Activated CD8-positive, alpha-beta memory T cell treated with anti-CD3 and anti-CD28 coated beads, Interleukin-2, amount 50 U/mL, for 48 hours (primary cell): ENCODE data around the gene EFNB2.

ENCODE experiments used
- DNase-seq: peaks from one replicate; pipeline ENCODE4 v3.0.0-alpha.2; 2020

EFNB2 gene

DNA sequence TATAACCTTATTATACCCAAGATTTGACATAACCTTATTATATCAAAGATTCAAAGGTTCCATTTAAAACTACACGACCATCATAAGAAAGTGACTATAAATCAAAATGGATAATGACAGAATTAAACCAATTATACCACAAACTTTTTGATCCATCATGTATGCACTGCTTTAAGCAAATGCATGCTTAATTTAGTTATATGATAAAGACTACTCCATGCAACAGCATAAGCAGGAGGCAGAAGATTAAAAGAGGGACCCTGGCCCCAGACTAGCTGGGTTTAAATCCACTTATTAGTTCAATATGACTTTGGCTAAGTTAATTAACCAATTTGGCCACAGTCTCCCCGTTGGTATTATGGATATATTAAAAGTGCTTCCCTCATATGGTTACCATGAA lies 11.4 kb downstream of the EFNB2 start:
- no peak for DNase-seq

DNA sequence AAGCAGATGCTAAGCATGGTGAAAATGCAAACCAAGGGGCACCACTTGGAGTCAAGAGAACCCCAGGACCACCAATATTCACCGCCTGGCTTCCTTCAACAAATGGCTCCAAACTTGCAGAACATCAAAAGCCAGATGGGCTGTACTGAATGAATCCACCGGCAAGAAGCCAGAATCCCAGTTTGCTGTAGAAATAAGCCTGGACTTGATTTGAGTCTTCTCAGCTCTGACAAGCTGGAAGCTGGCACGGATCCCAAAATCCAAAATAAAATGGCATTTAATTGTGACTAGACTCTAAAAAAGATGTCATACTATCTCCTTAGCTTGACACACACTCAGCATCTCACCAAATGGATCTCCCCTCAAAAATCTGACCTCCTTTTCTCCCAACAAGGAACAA lies 11.9 kb downstream of the EFNB2 start:
- no peak for DNase-seq

DNA sequence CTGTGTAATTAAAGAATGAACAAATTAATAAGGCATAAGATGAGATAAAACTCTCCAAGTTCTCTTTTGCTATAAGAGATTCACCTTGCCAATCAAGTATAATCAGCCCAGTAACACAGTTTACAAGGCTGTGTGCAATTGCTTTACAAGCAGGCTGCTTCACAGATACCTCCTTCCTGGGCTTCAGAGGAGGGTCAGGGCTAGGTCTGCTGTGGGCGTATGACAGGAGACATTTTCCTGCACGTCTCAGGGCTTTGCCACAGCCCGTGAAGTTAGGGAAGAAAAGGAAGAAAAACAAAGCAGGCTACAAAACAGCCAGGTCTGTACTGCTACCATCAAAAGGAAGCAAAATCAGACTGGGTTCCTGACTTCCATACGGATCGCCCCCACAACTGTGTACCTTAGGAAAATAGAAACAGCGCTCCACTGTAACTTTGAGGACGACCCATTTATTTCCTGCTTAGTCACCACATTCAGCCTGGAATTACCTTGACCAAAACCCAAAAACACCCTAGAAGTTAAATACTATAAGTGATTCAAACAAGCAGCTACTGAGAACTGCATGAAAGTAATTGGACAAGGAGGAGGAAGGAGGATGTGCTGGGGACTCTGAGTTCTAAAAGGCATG lies 12.4 kb downstream of the EFNB2 start:
- DNase-seq = no peak

DNA sequence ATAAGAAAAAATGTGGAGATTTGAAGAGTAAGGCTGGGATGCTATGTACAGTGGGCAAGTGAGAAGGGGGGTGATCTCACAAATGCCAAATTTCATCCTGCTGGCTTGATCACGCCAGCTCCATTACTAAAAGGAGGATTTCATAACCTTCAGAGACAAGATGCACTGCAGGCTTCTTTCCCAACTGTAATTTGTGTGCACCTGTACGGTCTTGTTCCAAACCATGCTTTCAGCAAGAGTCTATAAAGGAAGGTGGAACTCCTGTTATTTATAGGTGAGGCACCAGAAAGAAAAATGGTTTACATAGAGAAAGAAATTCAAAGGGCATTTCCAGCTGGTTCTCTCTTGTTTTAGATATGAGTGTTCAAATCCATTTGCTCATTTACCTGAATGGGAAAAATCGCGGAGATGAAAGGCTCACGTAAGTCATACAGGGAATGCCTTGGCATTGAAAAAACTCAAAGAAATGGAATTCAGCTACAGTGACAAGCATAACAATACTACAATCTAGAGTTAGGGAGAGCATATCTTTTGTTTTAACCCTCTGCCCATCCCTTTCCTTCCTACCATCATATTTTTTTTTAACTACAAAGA lies 13.3 kb downstream of the EFNB2 start:
- DNase-seq = no peak

DNA sequence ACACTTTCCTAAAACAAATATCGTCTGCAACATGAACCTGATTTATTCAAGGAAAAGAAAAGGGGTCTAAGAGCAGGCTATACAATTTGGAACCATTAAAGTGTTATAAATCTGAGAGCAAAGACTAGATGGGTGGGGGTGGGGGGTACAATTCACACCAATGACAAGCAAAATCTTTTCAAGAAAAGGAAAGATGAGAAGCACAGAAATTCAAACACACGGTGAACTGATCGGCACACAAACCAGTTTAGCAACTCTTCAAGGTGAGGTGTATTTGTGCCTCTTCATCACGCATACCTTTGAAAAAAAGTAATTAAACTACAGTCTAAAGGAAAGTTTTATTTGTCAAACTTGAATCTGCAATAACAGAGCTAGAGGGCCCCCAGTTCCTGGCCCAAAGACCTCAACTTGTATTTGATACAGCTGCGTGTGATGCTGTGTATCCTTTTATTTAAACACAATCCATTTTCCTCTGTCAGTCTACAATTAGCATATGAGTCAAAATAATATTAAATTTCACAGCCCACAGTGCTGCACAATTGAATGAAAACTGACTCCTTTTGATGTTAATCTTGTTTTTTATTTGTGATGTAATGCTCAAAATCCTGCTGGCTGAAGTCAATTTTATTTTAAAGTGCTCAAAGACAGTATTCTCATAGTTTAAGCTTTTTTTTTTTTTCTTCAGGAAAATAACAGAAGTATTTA lies 14.2 kb downstream of the EFNB2 start:
- DNase-seq = no peak

DNA sequence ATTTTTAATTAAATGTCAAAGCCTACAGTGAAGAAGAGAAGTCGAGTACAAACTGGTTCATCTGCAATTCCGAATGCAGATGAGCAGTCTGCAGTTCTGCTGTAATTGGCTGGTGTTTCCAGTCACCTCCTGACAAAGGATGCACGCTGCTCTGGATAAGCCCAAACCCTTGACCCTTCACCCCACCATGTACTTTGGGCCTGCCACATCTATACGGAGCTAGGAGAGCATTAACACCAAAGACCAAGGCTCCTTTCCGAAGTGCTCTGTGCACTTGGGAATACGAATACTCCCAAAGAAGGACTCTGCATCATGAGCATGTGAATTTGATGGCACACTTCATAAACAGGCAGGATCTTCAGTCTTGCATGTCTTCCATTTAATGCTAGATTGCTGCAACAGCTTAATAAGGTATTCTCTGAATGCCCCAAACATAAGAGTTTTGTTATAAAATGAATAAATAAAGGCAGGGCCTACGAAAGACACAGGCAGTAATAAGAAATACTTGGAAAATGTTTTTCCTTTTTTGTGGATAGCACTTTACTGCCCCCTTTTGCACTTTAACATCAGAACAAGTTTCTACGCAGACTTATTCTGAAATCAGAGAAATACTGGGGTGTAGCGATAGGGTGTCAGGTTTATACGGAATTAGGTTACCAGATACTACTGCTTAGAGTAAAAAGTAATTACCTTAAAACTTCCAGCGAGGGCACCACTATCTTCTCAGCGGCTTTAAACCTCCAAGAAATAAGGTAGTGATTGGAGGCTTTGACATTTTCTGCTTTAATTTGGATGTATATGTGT lies 15.0 kb downstream of the EFNB2 start:
- DNase-seq = no peak

DNA sequence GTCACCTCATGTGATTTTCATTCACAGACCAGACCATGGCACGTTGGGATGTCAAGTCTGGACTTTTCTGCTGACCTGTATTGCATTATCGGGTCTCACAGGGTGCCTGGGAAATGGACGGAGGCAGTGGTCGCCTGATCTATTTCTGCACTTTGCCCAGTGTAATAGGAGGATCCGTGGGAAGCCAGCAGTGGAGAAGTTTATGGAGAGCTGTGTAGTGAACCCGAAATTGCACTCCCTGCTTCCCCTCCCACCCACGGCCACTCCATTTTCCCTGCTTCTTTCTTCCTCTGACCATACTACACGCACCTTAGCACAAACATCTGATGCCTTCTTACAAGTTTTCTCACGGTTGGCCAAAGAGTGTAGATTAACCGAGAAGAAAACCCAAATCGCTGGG lies 16.9 kb downstream of the EFNB2 start:
- DNase-seq = no peak

DNA sequence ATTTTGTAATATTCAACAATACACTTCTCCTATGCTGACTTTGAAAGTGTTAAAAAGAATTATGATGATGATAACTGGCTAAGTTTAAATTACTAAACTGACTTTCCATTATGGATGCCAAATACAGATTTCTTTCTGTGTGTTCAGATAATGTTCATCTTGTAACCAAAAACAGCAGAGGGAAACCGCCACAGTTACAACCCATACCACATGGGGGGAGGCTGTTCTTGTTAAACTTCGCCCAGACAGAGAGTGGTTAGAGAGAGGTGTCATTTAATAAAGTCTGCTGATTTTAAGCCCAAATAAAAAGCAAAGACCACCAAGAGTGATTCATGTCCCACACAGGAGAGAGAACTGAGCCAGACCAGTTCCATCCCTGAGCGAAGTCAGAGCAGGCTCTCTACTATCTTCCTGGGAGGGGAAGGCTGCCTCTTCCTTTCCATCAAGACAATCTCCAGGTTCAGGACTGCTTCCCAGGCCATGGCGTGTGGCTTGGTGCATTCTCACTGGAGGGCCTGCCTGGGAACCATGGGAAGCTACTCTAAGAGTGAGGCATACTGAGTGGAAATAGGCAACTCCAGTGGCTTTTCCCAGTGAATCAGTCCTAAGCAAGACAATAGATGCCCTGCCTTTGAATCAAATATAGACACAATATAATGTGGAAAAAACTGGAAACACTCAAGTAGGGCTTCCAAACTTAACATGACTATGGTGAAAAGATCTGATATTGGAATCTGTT lies 18.2 kb downstream of the EFNB2 start:
- DNase-seq = no peak

DNA sequence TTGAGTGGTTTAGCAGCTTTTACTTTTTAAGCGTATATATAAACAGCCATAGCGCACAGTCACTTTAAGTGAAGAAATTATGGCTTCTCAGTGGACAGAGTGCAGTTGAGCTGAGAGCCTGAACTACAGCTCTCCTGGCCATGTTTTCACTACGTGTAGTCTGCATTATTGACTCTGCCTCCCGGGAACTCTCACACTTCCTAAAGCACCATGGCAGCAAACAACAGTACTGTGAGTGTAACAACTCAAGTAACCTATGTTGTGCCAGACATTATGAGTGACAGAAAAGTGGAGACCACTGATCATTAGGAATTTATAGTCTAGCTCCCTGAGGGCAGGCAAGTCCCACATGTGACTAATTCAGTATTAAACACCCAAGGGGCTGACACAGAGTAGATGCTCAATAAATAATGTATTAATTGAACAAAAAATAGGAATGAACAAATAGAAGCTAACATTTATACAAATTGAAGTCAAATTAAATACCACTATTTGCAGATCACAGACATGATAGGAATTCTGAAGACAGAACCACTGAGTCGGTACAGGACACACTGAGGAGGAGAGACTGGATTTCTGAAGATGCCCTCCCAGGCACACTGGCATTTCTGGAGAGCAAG lies 19.7 kb downstream of the EFNB2 start:
- no peak for DNase-seq

DNA sequence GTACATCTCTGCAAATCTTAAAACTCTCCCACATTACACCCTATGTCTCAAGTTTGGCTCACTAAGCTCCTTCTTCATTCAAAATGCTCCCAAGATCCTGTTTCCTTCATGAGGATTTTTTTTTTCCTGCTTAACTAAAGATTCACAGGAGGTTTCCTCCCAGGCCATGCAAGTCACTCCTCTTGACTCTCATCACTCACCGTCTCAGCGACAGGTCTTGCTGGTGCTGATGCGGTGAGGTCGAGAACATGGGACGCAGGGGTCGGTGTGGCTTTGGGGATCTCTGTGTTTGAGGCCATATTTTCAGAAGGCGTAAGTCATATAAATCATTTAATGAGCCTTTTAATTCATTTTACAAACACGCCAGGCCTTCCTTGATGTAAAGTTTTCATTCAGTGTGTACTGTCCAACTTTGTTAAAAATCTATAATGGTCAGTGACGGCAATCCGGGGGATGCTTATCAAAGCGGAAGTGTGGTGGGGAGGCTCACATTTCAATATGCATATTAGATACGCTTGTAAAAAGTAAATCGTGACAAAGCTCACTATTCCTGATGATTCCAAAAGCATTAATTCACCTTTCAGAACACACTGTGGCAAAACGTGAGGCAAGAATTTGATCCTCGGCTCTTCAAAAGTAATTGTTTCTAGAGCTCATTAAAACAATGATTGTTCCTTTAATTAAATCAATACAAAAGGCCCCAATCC lies 20.4 kb downstream of the EFNB2 start:
- DNase-seq = no peak

DNA sequence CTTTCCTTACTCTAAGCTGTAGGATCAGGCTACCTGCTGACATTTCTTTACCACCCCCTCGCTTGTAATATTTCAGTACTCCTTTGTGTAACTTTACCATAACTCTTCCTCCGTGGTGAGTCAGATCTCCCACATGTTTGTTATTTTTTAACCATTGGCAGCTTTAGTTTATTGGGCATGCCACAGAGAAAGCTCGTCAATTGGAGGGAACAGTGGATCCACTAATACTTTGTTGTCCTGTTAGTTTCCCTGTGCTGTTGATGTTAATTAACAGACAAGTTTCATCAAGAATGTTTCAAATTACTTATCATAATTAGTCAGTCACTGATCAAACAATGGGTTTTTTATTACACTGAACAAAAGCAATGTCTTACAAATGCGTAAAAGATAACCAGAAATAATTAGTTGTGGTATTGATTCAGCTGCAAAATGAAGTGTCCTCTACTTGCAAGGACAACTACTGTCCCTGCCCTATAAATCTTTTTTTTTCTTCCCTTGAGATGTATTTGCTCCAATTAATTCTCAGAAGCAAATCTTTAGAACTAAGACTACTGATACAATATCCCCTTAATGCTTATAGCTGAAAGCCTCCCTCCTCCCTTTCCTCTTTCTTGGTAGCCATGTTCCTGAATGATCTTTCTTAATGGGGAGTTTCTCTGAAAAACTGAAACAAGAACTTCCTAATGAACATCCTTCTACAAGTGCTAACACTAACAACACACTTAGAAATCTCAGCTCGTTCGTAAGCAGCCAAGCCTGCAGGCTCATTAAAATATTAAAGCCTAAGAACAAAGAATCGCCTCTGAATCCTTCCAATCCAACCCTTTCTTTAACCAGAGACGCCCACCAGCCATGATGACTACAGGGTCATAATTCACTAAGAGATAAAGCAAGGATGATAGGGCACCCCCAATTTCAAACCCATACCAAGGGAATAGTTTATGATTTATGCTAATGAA lies 22.2 kb downstream of the EFNB2 start:
- DNase-seq = no peak

DNA sequence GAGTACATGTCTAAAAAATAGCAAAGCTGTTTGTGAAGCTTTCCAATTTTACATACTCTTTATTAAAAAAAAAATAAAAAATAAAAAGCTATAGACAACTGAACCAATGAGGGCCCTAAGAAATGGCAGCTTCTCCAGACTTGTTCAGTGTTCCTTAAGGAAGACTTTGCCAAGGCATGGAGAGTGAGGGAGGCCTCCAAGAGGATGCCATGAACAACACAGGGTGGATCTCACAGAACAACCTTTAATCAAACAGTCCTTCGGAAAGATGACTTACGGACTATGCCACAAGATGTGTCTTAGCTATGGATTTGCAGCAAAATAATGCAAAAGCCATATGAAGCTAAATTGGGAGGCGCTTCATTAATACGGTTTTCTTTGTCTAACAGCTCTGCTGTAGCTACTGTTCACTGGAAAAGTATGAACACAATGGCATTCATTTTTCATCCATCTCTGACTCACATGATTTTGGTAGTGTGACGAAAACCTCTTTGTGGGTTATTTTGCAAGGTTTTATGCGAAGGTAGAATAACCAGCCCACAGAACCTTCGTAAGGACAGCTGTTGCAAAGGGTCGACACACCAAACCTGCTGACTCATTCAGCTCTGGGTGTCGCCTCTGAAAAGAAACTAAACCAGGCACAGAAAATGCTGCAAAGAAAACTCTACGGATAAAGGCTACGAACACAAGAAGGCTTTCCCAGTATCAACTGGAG lies 27.7 kb downstream of the EFNB2 start:
- DNase-seq = no peak

DNA sequence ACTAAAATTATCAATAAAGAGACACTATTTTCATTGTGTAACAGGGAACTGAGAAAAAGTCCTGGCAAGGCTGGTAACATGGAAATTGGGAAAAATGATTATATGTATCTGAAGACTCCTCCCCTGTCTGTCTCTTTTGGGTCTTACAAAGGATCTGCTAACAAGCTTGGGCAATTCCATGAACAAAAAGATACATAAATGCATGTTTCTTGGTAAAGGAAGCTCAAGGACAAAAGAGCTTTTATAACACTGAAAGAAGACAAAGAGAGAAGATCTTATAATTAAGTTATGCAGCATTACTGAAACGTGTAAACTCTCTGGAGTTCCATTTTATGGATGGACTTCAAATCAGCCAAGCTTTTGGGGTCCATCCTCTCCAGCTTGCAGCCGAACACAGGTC lies 29.2 kb downstream of the EFNB2 start:
- DNase-seq = no peak

DNA sequence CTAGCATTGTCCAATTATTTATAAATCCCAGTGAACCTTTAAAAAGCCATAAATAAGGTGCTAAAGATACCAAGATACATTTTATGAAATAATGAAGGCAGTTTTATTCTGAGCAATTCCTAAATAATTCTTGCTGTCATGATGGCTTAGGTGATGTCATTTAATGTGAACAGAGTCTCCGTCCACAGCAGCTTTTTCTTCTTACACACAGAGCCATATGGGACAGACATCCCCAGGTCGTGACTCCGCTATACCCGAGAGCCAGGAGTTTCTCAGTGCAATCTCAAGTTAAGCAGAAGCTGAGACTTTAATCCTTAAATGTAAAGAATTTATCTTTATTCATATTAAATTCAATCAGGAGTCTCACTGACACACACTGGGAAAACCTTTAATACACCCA lies 29.7 kb downstream of the EFNB2 start:
- no peak for DNase-seq

DNA sequence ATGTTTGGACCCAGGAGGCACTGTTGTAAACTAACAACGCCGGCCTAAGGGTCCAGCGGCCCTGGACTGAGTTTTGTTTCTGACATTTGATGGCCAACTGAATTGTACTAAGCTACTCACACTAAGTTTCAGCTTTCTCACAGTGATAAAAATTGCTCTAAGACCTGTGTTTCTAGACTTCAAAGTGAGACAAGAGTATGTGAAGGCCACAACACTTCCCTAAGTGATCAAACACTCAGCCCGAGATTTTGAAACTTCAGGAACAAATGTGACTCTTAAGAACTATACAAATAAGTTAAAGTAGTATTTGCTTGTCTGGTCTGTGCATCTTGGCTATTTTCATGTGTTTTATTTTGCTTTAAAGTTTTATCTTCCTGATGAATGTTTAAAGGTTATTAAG lies 30.2 kb downstream of the EFNB2 start:
- DNase-seq = no peak

DNA sequence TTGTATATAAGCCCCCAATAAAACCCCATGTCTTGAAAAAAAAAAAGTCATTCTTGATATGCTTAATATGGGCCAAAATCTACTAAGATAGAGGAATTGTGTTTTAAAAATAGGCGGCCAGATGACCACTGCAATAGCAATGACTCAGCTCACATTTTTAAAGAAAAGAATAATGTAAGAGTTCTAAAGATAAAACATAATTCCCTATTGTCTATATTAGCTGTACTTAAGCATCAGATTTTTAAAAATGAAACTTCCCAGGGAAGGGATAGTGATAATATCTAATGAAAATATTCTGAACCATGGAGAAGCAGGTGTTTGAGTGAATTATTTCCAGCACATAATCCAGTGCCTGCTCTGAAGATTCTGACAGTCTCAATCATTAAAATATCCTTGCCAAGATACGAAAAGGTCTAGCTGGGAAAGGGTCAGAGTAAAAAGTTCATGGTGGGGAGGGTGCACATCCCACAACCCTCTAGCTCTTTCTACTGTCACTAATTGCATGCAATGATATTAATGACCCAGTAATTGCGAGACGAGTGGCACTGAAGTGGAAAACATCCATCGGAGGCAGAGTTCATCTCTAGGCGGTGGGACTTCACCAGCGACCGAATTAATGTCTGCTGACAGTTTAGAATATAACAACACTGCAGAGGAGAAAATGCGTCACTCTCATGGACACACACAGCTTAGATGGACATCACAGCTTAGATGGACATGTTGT lies 31.6 kb downstream of the EFNB2 start:
- DNase-seq = no peak

DNA sequence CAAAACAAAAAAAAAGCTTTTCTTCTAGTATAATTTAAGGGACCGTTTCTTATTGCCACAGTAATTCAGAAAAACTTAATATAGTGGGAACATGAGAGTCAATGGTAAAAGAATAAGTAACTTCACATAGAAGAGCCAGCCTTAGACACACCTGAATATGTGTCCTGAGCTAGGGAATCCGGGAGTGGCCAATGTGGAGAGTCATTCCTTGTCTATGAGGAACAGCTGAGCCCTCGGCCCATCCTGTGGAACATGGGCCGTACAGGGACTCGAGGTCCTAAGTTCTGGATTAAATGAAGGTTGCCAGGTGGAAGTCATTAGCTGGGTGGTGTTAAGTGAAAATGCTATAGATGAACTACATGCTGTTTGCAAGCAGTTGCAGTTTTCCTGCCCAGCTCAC lies 32.2 kb downstream of the EFNB2 start:
- no peak for DNase-seq

DNA sequence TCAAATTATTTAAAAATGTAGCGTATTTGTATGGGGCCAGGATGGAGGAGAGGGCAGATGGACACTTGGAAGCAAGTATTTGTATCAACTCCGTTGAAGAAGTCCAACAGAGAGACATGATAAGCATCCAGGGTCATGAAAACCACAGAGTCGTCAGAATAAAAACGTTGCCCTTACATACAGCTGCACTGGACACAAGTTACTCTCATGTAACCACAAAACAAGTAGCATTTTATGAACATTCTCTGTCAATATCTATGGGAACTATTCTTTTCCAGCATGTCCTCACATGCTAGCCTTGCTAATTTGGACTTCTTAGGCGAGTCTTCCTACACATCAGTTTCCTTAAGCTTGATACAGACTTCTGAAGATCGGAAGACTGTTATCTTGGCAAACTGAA lies 35.0 kb downstream of the EFNB2 start:
- DNase-seq = no peak

DNA sequence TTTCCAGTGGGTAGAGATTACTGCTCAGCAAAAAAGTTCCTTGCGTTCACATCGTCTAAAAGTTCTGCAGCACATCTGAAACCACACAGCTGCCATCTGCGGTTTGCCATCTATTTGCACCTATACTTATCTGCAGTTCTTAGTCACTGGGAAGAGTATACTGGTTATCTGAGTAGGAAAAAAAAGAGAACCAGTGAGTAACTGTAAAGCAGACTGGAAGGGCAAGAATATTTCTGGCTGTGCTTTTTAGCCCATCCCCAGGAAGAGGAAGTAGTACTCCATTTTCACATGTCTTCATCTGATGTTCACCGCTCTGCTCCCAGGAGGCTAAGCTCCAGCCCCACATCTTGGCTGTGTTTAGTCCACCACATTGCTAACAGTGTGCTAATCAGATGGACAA lies 35.6 kb downstream of the EFNB2 start:
- no peak for DNase-seq
